ENCODE data around the gene NFYA. TPM values are rescaled to one million over a fixed set of nuclear protein-coding genes. Genes with fewer than 3 reads are reported as not detected.

Gene NFYA
- total and polyA plus RNA-seq, 2 of the 4 experiments (the other 2 are of a cell fraction), result 10.9 to 28.5 TPM

DNA sequence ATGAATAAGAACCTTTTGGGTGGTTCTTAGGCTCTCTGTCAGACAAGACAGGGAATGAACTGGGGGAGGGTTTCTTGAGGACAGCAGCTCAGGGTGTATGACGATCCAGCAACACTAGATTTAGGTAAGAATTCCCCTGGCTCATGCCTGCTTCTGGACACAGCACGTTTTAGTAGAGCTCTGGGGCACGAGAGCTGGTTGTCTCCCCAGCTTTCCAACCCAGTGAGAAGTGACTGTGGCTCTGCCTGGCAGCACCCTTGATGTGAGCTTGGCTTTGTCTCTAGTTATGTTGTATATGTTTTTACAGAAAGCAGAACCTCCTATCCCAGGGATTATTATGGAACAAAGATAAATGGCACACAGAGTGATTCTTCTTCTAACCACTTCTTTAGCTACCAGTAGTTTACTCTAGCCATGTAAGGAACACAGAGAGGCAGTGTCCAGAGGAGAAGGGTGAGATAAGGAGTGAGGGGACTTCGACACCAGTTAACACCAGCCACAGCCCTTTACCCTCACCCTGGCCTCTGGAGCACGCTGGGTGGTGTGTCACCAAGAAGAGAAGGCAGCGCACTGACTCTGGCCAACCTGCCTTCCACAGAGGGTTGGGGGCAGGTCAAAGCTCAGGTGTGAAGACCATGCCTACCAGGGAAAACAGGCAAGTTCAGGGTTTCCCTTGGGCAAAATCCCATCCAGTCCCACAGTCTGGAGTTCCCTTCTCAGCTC, 15.8 kb upstream of the NFYA start:
- Histone ChIP-seq H3K27me3 (ENCODE audit: control insufficient read depth, insufficient read depth, low read length) (peaks cover 2% of the 10 kb centered on the region; the same call in 1 of the 2 replicates), H3K27ac (ENCODE audit: insufficient read depth, low read length) (no peak overlapping the region), H2AK9ac (replicated peaks; ENCODE audit: low read depth, low read length, poor library complexity) (no peak overlapping the region), H2BK15ac (ENCODE audit: low read depth, low read length) (no peak overlapping the region), H3K4me1 (ENCODE audit: control insufficient read depth, insufficient read depth, low read length) (peaks cover 12% of the 10 kb centered on the region), H4K5ac (ENCODE audit: low read depth, low read length) (no peak overlapping the region), H3K23ac (ENCODE audit: low read depth, low read length) (no peak overlapping the region), H4K20me1 (ENCODE audit: insufficient read depth, low read length) (no peaks in the 10 kb centered on the region), H3K9me1 (ENCODE audit: insufficient read depth, low read length) (no peaks in the 10 kb centered on the region), H3K14ac (replicated peaks; ENCODE audit: low read depth, low read length) (no peak overlapping the region), H3K9me3 (ENCODE audit: control insufficient read depth, insufficient read depth, low read length) (no peaks in the 10 kb centered on the region), H4K8ac (ENCODE audit: low read depth in 2 of 2, low read length in 2 of 2) (no peak overlapping the region), H3K79me1 (ENCODE audit: low read depth in 1 of 2, low read length in 2 of 2) (no peaks in the 10 kb centered on the region), H4K91ac (ENCODE audit: insufficient read depth, low read depth, low read length) (no peak overlapping the region), H2AK5ac (ENCODE audit: low read depth, low read length) (no peak overlapping the region), H3K56ac (ENCODE audit: extremely low read depth, insufficient read depth, low read length) (no peak overlapping the region), H3K18ac (ENCODE audit: low read depth, low read length) (no peak overlapping the region), H2AFZ (replicated peaks; ENCODE audit: low read length, poor library complexity) (no peak overlapping the region), H3K4me2 (ENCODE audit: low read depth, low read length) (no peak overlapping the region), H2BK120ac (ENCODE audit: low read depth, low read length) (no peak overlapping the region), H3K4ac (ENCODE audit: low read depth, low read length) (no peak overlapping the region), H3K9ac (ENCODE audit: low read depth, low read length) (no peak overlapping the region), H3K36me3 (ENCODE audit: control insufficient read depth, insufficient read depth, low read length) (no peaks in the 10 kb centered on the region), H3K4me3 (ENCODE audit: insufficient read depth, low read depth, low read length) (no peak overlapping the region), H2BK5ac (ENCODE audit: low read depth, low read length, poor library complexity, severe bottlenecking) (no peak overlapping the region), H2BK20ac (ENCODE audit: low read depth, low read length) (no peak overlapping the region)
- in situ Hi-C loops (cut with MboI; ENCODE audit: low sequenced_read_pairs) (no loop called here), dilution Hi-C loops (cut with HindIII; ENCODE audit: low sequenced_read_pairs, unreplicated experiment) (no loop called here), intact Hi-C loops (cut with micrococcal nuclease) (no loop called here)
- BruUV-seq (replicated peaks), result no TSS peak
- WGBS, 2 experiments (ENCODE audit: extremely low coverage in 2 of 2, insufficient read length in 1 of 2), result 33% methylated on average over 1 of the region's 6 CpGs; no CpG with 5 or more reads in 1 of the 2 experiments
- DNase-seq (no peak), ATAC-seq (ENCODE audit: low read depth) (no peak)
- CTCF ChIA-PET, result no interaction called here
- POLR2A ChIA-PET (ENCODE audit: unreplicated experiment), result no interaction called here
- TF ChIP-seq RCOR1 (IDR thresholded peaks at IDR 0.05; ENCODE audit: insufficient replicate concordance, low read length), result no peak

Data from IMR-90 (cell line).